ENCODE results near the gene DCST2.

Gene DCST2

GRCh38 chr1:154974808-154975408 lies 58.7 kb downstream of the DCST2 start:
- DNase-seq (peak; percentile 95), ATAC-seq (peak; percentile 57)

- DNase-seq = peak; percentile 92
- peak; percentile 86 for ATAC-seq
Observed at GRCh38 chr1:154974102-154974807, 59.3 kb downstream of the DCST2 start, which contains the start of gene CKS1B. TSS of gene CKS1B (plus strand) at chr1:154974681. CDS start at chr1:154974746, 65 bp downstream.

GRCh38 chr1:154973344-154974101 lies 60.1 kb downstream of the DCST2 start:
- DNase-seq (peak; percentile 96), ATAC-seq (peak; percentile 25)

GRCh38 chr1:154972517-154973343 lies 60.9 kb downstream of the DCST2 start:
- ATAC-seq (no peak), DNase-seq (no peak)

GRCh38 chr1:154972213-154972516 lies 61.4 kb downstream of the DCST2 start:
- no peak for DNase-seq
- ATAC-seq = no peak

GRCh38 chr1:154971341-154971998 lies 62.1 kb downstream of the DCST2 start:
- ATAC-seq = no peak
- DNase-seq = no peak

- ATAC-seq = no peak
- DNase-seq = peak; percentile 57
Observed at GRCh38 chr1:154970631-154971340, 62.8 kb downstream of the DCST2 start, which contains the start of gene SHC1. TSS of gene SHC1 (minus strand) at chr1:154970747. CDS start at chr1:154970526, 221 bp downstream.

GRCh38 chr1:154969860-154970452 lies 63.6 kb downstream of the DCST2 start:
- DNase-seq = no peak
- ATAC-seq = no peak

GRCh38 chr1:154969246-154969645 lies 64.3 kb downstream of the DCST2 start:
- DNase-seq = no peak
- no peak for ATAC-seq

- no peak for ATAC-seq
- no peak for DNase-seq
Observed at GRCh38 chr1:154968731-154969130, 64.8 kb downstream of the DCST2 start.
